GM23248 (cell line): ENCODE data around the gene BBS2. TPM values are rescaled to one million over a fixed set of nuclear protein-coding genes. Genes with fewer than 3 reads are reported as not detected.

Experiments used
- DNase-seq: peaks from one replicate; pipeline ENCODE4 v3.0.0-alpha.2; 2015
- H2AFZ ChIP-seq: fragments of 200-600 bp; sonication (generic); 2 replicates; pipeline ENCODE4 v1.6.1; 2016; ENCODE audit warnings: antibody characterized with exemption
- H3F3A ChIP-seq: fragments of 200-600 bp; sonication (generic); 2 replicates; pipeline ENCODE4 v1.6.1; 2016; ENCODE audit warnings: mild to moderate bottlenecking, antibody characterized with exemption, mixed run types; ENCODE audit not compliant: insufficient read depth
- H3K27ac ChIP-seq: fragments of 200-600 bp; sonication (generic); 2 replicates; pipeline ENCODE4 v1.5.1; 2016; ENCODE audit warnings: mild to moderate bottlenecking
- H3K27me3 ChIP-seq: fragments of 200-600 bp; sonication (generic); replicated peaks from 2 replicates; pipeline ENCODE4 v1.6.1; 2016; ENCODE audit warnings: mild to moderate bottlenecking; ENCODE audit not compliant: insufficient read depth
- H3K36me3 ChIP-seq: fragments of 200-600 bp; sonication (generic); 2 replicates; pipeline ENCODE4 v1.6.1; 2016; ENCODE audit warnings: low read depth, mild to moderate bottlenecking
- H3K4me1 ChIP-seq: fragments of 200-600 bp; sonication (generic); 2 replicates; pipeline ENCODE4 v1.6.1; 2016; ENCODE audit warnings: mild to moderate bottlenecking; ENCODE audit not compliant: insufficient read depth
- H3K4me2 ChIP-seq: fragments of 200-600 bp; sonication (generic); one replicate; pipeline ENCODE4 v1.6.1; 2016; ENCODE audit warnings: mild to moderate bottlenecking; ENCODE audit not compliant: unreplicated experiment
- H3K4me3 ChIP-seq: fragments of 200-600 bp; sonication (generic); 2 replicates; pipeline ENCODE4 v1.5.1; 2016; ENCODE audit warnings: mild to moderate bottlenecking
- H3K79me2 ChIP-seq: fragments of 200-600 bp; sonication (generic); 2 replicates; pipeline ENCODE4 v1.6.1; 2016; ENCODE audit warnings: mild to moderate bottlenecking; ENCODE audit not compliant: insufficient read depth
- H3K9ac ChIP-seq: fragments of 200-600 bp; sonication (generic); 2 replicates; pipeline ENCODE4 v1.6.1; 2016; ENCODE audit warnings: mild to moderate bottlenecking
- H3K9me2 ChIP-seq: fragments of 200-600 bp; sonication (generic); 2 replicates; pipeline ENCODE4 v1.6.1; 2016; ENCODE audit warnings: mixed run types, mild to moderate bottlenecking, moderate library complexity; ENCODE audit not compliant: insufficient read depth
- H3K9me3 ChIP-seq: fragments of 200-600 bp; sonication (generic); one replicate; pipeline ENCODE4 v1.6.1; 2017; ENCODE audit warnings: low read depth
- H4K20me1 ChIP-seq: fragments of 200-600 bp; sonication (generic); 2 replicates; pipeline ENCODE4 v1.6.0; 2016; ENCODE audit not compliant: insufficient read depth
- EZH2 ChIP-seq: fragments of 200-600 bp; sonication (generic); IDR thresholded peaks from 2 replicates; pipeline ENCODE4 v1.6.1; 2018; ENCODE audit warnings: antibody characterized with exemption, mild to moderate bottlenecking; ENCODE audit not compliant: insufficient read depth, poor library complexity, severe bottlenecking
- EZH2phosphoT487 ChIP-seq: fragments of 200-600 bp; sonication (generic); IDR thresholded peaks from 2 replicates; pipeline ENCODE4 v1.6.1; 2018; ENCODE audit warnings: antibody characterized with exemption, moderate library complexity, mild to moderate bottlenecking, low read depth; ENCODE audit not compliant: insufficient read depth
- WGBS, 2 experiments: methylation state at CpG; one replicate each; pipeline ENCODE4 v1.1.6; 2015 to 2017; ENCODE audit warnings: low lambda C conversion rate in 2 of 2, low coverage in 1 of 2; ENCODE audit errors: missing lambda C conversion rate in 2 of 2; 5-methylcytosine and 5-hydroxymethylcytosine counted together
- in situ Hi-C: fragments of 300-500 bp; cut with MboI; formaldehyde crosslinking; loops from 2 replicates; pipeline ENCODE4 v1.15.0; 2020
- polyA plus RNA-seq: library from polyadenylated mRNA; unstranded; fragments of >200 nt; fragmentation: Nextera tagmentation; extraction: Ambion mirVana; gene quantifications from 2 replicates; pipeline ENCODE4 v1.2.1, GENCODE V29; 2016
- total RNA-seq: library from RNA; depleted of rRNA; stranded (reverse); fragments of >200 nt; shearing (Covaris generic); gene quantifications from 2 replicates; pipeline ENCODE4 v1.2.3, GENCODE V29; 2014

Gene BBS2
- total and polyA plus RNA-seq, 2 experiments from 2014 or later = 45.4 to 66.2 TPM

DNA sequence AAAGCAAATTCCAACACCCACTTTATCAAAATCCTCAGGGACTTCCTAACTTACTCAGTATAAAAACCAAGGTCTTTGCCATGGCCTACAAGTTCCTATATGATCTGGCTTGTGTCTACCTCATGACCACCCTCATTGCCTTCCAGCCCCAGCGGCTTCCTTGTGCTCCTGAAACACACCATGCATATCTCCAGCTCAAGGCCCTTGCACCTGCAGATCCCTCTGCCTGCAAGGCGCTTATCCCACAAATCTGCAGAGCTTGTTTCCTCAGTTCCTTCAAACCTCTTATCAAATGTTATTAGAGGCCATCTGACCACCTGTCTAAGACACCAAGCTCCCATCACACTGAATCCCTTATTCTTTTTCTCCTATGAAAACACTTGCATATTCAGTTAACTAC is 2.6 kb downstream of the BBS2 start:
- Histone ChIP-seq H4K20me1 (no peaks in the 10 kb centered on the region), H3K79me2 (peaks cover 72% of the 10 kb centered on the region), H3K27ac (no peak overlapping the region), H3K27me3 (no peaks in the 10 kb centered on the region), H2AFZ (no peak overlapping the region), H3F3A (peaks cover 5% of the 10 kb centered on the region; the same call in 1 of the 2 replicates), H3K4me2 (no peak overlapping the region), H3K9ac (no peak overlapping the region), H3K4me1 (peaks cover 26% of the 10 kb centered on the region), H3K36me3 (no peaks in the 10 kb centered on the region; the same call in 1 of the 2 replicates), H3K4me3 (no peak overlapping the region), H3K9me2 (no peaks in the 10 kb centered on the region), H3K9me3 (no peaks in the 10 kb centered on the region)
- TF ChIP-seq EZH2 = no peak
- no peak for TF ChIP-seq EZH2phosphoT487
- 77 to 85% methylated on average over 2 of the region's 2 CpGs for WGBS, 2 experiments
- in situ Hi-C loops = no loop called here
- DNase-seq = no peak

DNA sequence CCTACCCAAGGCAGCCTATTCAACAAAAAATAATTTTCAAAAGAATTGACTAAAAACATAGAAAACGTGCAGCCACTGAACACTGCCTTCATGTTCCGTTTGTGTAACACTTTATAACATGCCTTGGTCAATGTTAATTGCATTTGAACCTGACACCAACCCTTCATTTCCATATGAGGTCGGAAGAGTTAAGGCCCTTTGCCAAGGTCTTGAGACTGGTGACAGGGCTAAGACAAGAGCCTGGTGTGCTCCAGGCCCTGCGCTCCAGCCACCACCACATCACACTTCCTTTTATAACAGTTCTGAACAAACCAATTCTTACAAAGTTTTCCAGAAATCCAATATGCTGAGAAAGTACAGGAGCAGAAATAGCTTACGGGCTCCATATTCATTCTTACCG is 4.2 kb downstream of the BBS2 start:
- Histone ChIP-seq H4K20me1 (no peaks in the 10 kb centered on the region), H3K9me3 (no peaks in the 10 kb centered on the region), H3K4me3 (no peak overlapping the region), H3K79me2 (peaks cover 84% of the 10 kb centered on the region), H2AFZ (no peak overlapping the region), H3K9ac (no peak overlapping the region), H3F3A (peaks cover 5% of the 10 kb centered on the region; the same call in 1 of the 2 replicates), H3K4me1 (peaks cover 31% of the 10 kb centered on the region), H3K36me3 (no peaks in the 10 kb centered on the region; the same call in 1 of the 2 replicates), H3K9me2 (no peaks in the 10 kb centered on the region), H3K4me2 (no peak overlapping the region), H3K27ac (no peak overlapping the region), H3K27me3 (no peaks in the 10 kb centered on the region)
- in situ Hi-C loops = no loop called here
- WGBS, 2 experiments = 69 to 71% methylated on average over 6 of the region's 6 CpGs
- TF ChIP-seq EZH2phosphoT487 (no peak), EZH2 (no peak)
- no peak for DNase-seq

DNA sequence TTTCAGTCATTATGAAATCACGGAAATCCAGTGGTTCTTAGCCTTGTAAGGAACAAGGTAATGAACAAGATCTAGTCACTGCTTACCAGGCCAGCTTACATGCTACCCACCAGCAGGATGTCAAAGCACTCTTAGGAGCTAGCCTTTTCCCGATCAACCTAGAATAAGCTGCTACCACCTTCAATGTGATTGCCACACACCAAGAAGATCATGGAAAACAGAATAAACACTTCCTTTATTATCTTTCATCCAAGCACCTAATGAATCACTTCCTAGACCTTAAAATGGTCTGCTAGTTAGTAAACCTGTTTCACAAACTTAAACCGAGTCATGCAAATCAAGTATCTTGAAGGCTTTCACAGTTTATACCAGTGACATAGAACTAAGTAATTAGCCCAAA is 5.0 kb downstream of the BBS2 start:
- 72 to 73% methylated on average over 3 of the region's 3 CpGs for WGBS, 2 experiments
- H3K27me3 ChIP-seq = no peaks in the 10 kb centered on the region
- H2AFZ ChIP-seq = no peak overlapping the region
- H3K4me1 ChIP-seq = peaks cover 26% of the 10 kb centered on the region
- H3K27ac ChIP-seq = no peak overlapping the region
- peak; percentile 34 for DNase-seq
- no peak overlapping the region for H3K9ac ChIP-seq
- in situ Hi-C loops = no loop called here
- no peak overlapping the region for H3K4me2 ChIP-seq
- TF ChIP-seq EZH2 (no peak), EZH2phosphoT487 (no peak)
- H3F3A ChIP-seq = peaks cover 5% of the 10 kb centered on the region; the same call in 1 of the 2 replicates
- H3K36me3 ChIP-seq = peaks cover 1% of the 10 kb centered on the region; the same call in 1 of the 2 replicates
- H3K9me2 ChIP-seq = no peaks in the 10 kb centered on the region
- peaks cover 91% of the 10 kb centered on the region for H3K79me2 ChIP-seq
- no peaks in the 10 kb centered on the region for H4K20me1 ChIP-seq
- no peak overlapping the region for H3K4me3 ChIP-seq
- no peaks in the 10 kb centered on the region for H3K9me3 ChIP-seq

DNA sequence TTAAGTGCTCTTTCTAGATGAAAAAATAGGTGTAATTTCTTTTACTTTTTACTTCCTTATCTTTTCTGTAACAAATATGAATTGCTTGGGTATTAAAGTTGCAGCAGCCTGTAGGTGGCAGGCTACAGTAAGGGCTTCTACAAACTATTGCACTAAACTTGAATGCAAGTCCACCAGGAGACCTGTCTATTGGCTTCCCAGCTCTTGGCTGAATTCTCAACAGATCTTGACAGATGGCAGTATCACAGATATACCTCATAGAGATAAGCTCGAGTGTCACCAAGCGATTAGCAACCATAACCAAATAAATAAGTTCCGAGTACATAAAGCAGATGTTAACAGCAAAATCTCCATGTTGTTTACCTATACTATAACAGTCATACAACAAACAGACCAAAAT is 5.9 kb downstream of the BBS2 start:
- peaks cover 26% of the 10 kb centered on the region for H3K4me1 ChIP-seq

More for the DNA sequence above, 5.9 kb downstream of the BBS2 start:
- Histone ChIP-seq H3K9ac (no peak overlapping the region), H3K27ac (no peak overlapping the region), H3K4me3 (no peak overlapping the region), H4K20me1 (no peaks in the 10 kb centered on the region), H3K36me3 (peaks cover 10% of the 10 kb centered on the region; the same call in 1 of the 2 replicates), H3K4me2 (no peak overlapping the region), H3K79me2 (peaks cover 84% of the 10 kb centered on the region), H3K27me3 (no peaks in the 10 kb centered on the region), H3F3A (peaks cover 5% of the 10 kb centered on the region; the same call in 1 of the 2 replicates), H3K9me2 (no peaks in the 10 kb centered on the region), H3K9me3 (no peaks in the 10 kb centered on the region), H2AFZ (no peak overlapping the region)
- TF ChIP-seq EZH2 (no peak), EZH2phosphoT487 (no peak)
- in situ Hi-C loops = no loop called here
- 81 to 89% methylated on average over 3 of the region's 3 CpGs for WGBS, 2 experiments
- peak; percentile 71 for DNase-seq
